Stimulated activated memory B cell treated with anti-CD40 and anti-IgM and Interleukin-4, amounts not matched to agents 10 μg/mL and 1 μg/mL and 100 μg/mL, for 72 hours (primary cell): Measurements from ENCODE around the gene AGT.
"Not testable (repeated sequence)": the region's sequence is repeated elsewhere in the genome, so short reads cannot be mapped to it uniquely, and the experiment has no call there.

ENCODE experiments used
- ATAC-seq: fragments of 150-1000 bp; cut with Tn5 transposase; 2 replicates; pipeline ENCODE4 v1.10.0; 2021
- H3K27ac Mint-ChIP-seq: one replicate; pipeline ENCODE4 v1.8.0; 2022; ENCODE audit warnings: mild to moderate bottlenecking, mixed read lengths
- H3K27me3 Mint-ChIP-seq: one replicate; pipeline ENCODE4 v1.8.0; 2022; ENCODE audit warnings: mixed read lengths
- H3K36me3 Mint-ChIP-seq: one replicate; pipeline ENCODE4 v1.8.0; 2022; ENCODE audit warnings: mixed read lengths
- H3K4me1 Mint-ChIP-seq: one replicate; pipeline ENCODE4 v1.8.0; 2022; ENCODE audit warnings: mixed read lengths
- H3K4me3 Mint-ChIP-seq: one replicate; pipeline ENCODE4 v1.8.0; 2022; ENCODE audit warnings: mild to moderate bottlenecking, moderate library complexity, mixed read lengths
- H3K9me3 Mint-ChIP-seq: one replicate; pipeline ENCODE4 v1.8.0; 2022; ENCODE audit warnings: mixed read lengths

Gene AGT

DNA sequence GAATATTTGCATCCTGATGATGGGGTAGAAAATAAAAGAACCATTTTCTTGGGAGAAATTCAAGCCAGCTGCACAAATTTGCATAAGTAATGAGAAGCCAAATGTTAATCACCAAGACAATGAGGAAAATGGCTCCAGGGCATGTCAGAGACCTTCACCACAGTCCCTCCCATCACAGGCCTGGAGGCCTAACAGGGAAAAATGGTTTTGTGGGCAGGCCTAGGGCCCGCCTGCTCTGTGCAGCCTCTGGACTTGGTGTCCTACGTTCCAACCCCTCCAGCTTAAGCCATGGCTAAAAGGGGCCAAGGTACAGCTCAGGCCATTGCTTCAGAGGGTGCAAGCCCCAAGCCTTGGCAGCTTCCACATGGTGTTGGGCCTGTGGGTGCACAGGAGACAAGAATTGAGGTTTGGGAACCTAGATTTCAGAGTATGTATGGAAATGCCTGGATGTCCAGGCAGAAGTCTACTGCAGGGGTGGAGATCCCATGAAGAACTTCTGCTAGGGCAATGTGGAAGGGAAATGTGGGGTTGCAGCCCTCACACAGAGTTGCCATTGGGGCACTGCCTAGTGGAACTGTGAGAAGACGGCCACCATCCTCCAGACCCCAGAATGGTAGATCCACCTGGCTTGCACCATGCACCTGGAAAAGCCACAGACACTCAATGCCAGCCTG, 8.1 kb upstream of the AGT start:
- H3K4me1 Mint-ChIP-seq, H3K9me3 Mint-ChIP-seq, H3K27ac Mint-ChIP-seq, ATAC-seq, H3K36me3 Mint-ChIP-seq, H3K27me3 Mint-ChIP-seq, H3K4me3 Mint-ChIP-seq: not testable (repeated sequence)

DNA sequence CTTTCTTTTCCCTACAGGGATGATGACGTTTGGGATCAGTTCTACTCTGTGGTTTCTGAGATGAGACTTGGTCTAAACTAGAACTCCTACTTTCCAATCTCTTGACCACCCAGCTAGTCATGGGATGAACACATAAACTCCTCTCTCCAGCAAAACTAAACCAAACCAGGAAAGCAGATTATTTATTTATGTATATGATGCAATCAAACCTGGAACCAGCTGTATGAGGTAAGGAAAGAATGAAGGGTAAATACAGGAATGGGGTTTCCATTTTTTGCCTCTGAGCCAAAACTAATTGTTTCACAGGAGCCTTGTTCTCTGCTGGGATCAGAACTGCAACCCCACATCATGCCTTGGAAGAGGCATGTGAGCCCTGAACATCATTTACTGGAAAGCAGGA, 3.3 kb upstream of the AGT start:
- Mint-ChIP-seq H3K36me3 (no peaks in the 10 kb centered on the region), H3K9me3 (peaks cover 5% of the 10 kb centered on the region), H3K4me3 (no peak overlapping the region), H3K27me3 (peaks cover 23% of the 10 kb centered on the region), H3K27ac (no peak overlapping the region), H3K4me1 (no peaks in the 10 kb centered on the region)
- no peak for ATAC-seq

- not testable (repeated sequence) for H3K4me3 Mint-ChIP-seq, H3K9me3 Mint-ChIP-seq, H3K27ac Mint-ChIP-seq, ATAC-seq, H3K4me1 Mint-ChIP-seq, H3K36me3 Mint-ChIP-seq
- H3K27me3 Mint-ChIP-seq = peaks cover 23% of the 10 kb centered on the region
Measured at GRCh38 chr1:230716453-230716852, 2.5 kb upstream of the AGT start.

DNA sequence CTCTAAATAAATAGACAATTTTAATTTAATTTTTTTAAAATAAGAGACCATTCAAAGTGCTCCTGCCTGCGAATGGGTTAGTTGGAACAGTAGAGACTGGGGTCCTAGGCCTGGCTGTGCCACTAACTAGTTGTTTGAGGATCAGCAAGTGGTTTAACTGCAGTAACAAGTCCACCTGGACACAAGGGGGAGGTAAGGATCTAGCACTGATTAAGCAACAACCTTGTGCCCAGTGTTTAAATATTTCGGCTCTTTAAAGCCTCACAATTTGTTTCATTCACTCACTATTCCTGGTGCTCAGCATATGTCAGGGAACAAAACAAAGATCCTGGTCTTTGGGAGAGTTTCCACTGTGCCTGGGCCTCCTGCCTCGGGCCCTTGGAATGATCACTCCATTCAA, 1.6 kb upstream of the AGT start:
- no peaks in the 10 kb centered on the region for H3K36me3 Mint-ChIP-seq
- H3K4me1 Mint-ChIP-seq = no peaks in the 10 kb centered on the region
- no peak for ATAC-seq
- H3K27me3 Mint-ChIP-seq = peaks cover 23% of the 10 kb centered on the region
- H3K9me3 Mint-ChIP-seq = peaks cover 5% of the 10 kb centered on the region
- no peak overlapping the region for H3K4me3 Mint-ChIP-seq
- no peak overlapping the region for H3K27ac Mint-ChIP-seq

DNA sequence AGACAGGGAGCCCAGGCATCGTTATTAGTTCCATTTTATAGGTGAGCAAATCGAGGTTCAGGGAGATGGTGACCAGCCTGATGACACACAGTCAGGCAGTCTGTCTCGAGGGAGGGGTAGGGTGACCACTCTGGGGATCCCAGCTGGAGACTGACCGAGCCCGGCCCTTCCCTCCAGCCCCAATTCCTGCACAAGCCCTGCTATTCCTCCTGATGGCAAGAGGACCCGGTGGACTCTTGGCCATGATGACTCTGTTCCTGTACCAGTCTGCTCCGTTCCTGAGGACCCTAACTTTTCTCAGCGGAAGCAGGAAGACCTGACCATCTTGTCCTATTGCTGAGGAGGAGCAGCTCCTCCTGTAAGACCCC, 391 bp downstream of the AGT start:
- peaks cover 31% of the 10 kb centered on the region for H3K27me3 Mint-ChIP-seq
- H3K4me1 Mint-ChIP-seq = no peaks in the 10 kb centered on the region
- no peak for ATAC-seq
- no peaks in the 10 kb centered on the region for H3K36me3 Mint-ChIP-seq
- H3K27ac Mint-ChIP-seq = no peak overlapping the region
- H3K4me3 Mint-ChIP-seq = no peak overlapping the region
- H3K9me3 Mint-ChIP-seq = peaks cover 5% of the 10 kb centered on the region

DNA sequence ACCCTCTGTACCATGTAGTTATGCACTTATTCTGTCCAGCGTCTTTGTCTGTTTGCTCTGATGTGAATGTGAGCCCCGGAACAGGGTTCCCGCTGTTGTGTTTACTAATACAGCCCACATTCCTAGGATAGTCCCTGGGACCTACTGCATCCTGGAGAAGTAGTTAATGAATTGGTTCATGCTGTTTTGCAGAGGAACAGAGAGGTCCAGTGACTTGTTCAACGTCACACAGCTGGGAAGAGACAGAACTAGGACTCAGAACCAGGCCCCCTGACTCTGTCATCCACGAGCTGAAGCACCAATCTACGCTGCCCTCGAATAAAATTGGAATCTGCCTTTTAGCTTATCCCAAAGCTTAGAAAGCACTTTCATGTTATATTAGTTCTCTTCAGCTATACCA, 784 bp downstream of the AGT start:
- Mint-ChIP-seq H3K27ac (no peak overlapping the region), H3K36me3 (no peaks in the 10 kb centered on the region), H3K4me1 (no peaks in the 10 kb centered on the region), H3K9me3 (peaks cover 5% of the 10 kb centered on the region), H3K4me3 (no peak overlapping the region), H3K27me3 (peaks cover 35% of the 10 kb centered on the region)
- no peak for ATAC-seq

- H3K36me3 Mint-ChIP-seq = no peaks in the 10 kb centered on the region
- peaks cover 42% of the 10 kb centered on the region for H3K27me3 Mint-ChIP-seq
- H3K9me3 Mint-ChIP-seq = peaks cover 5% of the 10 kb centered on the region
- H3K4me3 Mint-ChIP-seq = no peak overlapping the region
- no peaks in the 10 kb centered on the region for H3K4me1 Mint-ChIP-seq
- H3K27ac Mint-ChIP-seq = no peak overlapping the region
- ATAC-seq = no peak
Measured at GRCh38 chr1:230712470-230712942, 1.4 kb downstream of the AGT start.

DNA sequence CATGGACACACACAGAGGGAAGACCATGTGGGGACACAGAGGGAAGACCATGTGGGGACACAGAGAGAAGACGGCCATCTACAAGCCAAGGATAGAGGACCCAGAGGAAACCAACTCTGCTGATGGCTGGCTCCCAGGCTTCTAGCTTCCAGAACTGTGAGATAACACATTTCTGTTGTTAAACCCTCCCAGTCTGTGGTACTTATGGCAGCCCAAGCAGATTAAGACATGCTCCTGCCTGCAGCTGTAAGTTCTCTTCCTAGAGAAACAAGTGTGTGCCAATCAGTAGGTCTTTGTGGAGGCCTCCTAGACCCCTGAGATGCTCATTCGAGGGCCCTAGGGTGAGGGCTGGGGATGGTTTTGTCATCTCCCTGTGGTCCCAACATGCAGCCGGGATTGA, 2.7 kb downstream of the AGT start:
- no peaks in the 10 kb centered on the region for H3K4me1 Mint-ChIP-seq
- no peak overlapping the region for H3K4me3 Mint-ChIP-seq
- ATAC-seq = no peak
- no peaks in the 10 kb centered on the region for H3K9me3 Mint-ChIP-seq
- H3K36me3 Mint-ChIP-seq = no peaks in the 10 kb centered on the region
- no peak overlapping the region for H3K27ac Mint-ChIP-seq
- H3K27me3 Mint-ChIP-seq = peaks cover 44% of the 10 kb centered on the region

GRCh38 chr1:230710543-230710904, 3.4 kb downstream of the AGT start:
- no peaks in the 10 kb centered on the region for H3K4me1 Mint-ChIP-seq
- no peaks in the 10 kb centered on the region for H3K9me3 Mint-ChIP-seq
- no peak overlapping the region for H3K4me3 Mint-ChIP-seq
- no peaks in the 10 kb centered on the region for H3K36me3 Mint-ChIP-seq
- ATAC-seq = no peak
- H3K27ac Mint-ChIP-seq = no peak overlapping the region
- H3K27me3 Mint-ChIP-seq = peaks cover 44% of the 10 kb centered on the region

GRCh38 chr1:230709619-230710542, 4.0 kb downstream of the AGT start:
- H3K4me3 Mint-ChIP-seq = no peak overlapping the region
- peaks cover 1% of the 10 kb centered on the region for H3K9me3 Mint-ChIP-seq
- no peaks in the 10 kb centered on the region for H3K36me3 Mint-ChIP-seq
- no peak for ATAC-seq
- no peaks in the 10 kb centered on the region for H3K4me1 Mint-ChIP-seq
- H3K27ac Mint-ChIP-seq = no peak overlapping the region
- H3K27me3 Mint-ChIP-seq = peaks cover 44% of the 10 kb centered on the region

GRCh38 chr1:230708631-230709580, 5.0 kb downstream of the AGT start:
- no peak for ATAC-seq
- Mint-ChIP-seq H3K27ac (no peak overlapping the region), H3K36me3 (no peaks in the 10 kb centered on the region), H3K9me3 (peaks cover 2% of the 10 kb centered on the region), H3K27me3 (peaks cover 34% of the 10 kb centered on the region), H3K4me3 (no peak overlapping the region), H3K4me1 (no peaks in the 10 kb centered on the region)

DNA sequence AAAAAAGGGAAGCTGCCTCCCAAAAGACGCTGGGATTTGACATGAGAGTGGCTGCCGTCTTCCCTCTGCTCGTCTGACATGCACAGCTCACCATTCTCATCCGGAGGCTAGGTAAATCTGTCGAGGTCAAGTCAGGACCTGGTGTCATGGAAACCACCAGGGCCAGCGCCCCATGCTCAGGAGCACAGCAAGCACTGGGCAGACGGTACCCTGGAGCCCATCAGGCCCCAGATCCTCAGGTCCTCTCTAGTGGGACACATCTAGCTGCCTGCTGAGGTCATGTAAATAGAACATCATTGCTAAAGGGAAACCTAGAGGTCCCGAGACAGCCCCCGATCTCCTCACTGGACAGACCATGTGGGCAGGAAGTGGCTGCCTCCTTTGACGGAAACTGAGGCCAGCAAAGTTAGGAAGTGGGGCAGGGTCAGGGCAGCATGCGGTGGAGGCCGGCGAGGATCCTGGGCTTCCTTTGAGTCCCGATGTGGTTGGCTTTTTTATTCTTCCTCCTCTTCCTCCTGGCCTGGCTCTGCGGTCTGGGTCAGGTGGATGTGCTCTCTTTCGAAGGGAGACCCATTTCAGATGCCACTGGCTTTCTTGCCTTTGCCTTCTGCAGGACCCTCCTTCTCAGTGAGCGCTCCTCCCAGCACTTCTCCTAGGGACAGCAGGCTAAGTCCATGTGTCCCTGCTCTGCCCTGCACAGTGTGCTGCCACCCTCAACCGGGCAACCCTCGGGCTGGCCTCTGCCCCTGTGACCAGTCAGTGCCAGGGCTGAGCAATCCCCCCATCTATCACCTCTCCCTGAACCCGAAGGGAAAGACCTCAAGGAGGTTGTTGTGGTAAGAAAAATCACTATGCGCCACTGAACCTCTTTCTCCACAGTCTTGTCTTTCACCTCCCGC, 5.9 kb downstream of the AGT start:
- peak; percentile 28 for ATAC-seq
- H3K4me3 Mint-ChIP-seq = no peak overlapping the region
- peaks cover 25% of the 10 kb centered on the region for H3K27me3 Mint-ChIP-seq
- H3K9me3 Mint-ChIP-seq = peaks cover 2% of the 10 kb centered on the region
- H3K36me3 Mint-ChIP-seq = no peaks in the 10 kb centered on the region
- no peaks in the 10 kb centered on the region for H3K4me1 Mint-ChIP-seq
- H3K27ac Mint-ChIP-seq = no peak overlapping the region

DNA sequence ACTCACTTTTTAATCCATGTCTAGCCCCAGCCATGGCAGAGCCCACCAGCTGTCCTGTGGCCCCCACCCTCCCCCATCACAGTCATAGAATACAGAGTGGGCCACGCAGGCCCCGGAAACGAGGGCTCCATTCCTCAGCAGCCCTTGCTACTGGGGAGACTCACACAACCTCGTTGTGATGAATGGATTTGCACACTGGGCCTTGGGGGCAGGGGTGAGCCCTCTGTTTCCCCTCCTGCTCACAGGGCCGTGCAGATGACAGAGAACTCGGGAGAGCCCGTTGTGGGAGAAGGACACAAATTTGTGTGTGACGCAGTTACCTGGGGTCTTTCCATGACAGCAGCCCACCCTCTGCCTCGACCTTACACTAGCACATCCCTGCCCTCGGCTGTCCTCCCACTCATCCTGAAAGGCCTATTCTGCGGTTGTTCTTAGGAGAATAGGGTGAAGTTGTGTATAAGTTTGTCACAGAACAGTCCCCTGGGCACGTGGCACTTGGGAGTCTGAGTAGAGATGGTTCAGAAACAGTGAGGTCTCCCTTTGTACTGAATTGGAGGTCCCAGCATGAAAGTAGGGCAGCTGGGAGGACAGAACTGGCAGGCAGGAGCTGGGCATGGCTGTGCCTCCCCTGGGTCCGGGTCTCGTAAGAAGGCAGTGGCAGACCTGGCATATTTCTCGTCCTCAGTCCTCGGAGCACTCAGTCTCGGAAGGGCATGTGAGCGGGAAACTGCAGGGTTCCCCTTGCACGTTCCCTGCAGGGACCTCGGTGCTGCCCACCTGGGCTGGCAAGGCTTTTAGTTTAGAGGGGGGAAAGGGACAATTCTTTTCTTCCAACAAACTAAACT, 6.8 kb downstream of the AGT start:
- Mint-ChIP-seq H3K4me1 (no peaks in the 10 kb centered on the region), H3K4me3 (no peak overlapping the region), H3K27ac (no peak overlapping the region), H3K9me3 (peaks cover 2% of the 10 kb centered on the region), H3K27me3 (peaks cover 20% of the 10 kb centered on the region), H3K36me3 (no peaks in the 10 kb centered on the region)
- ATAC-seq = no peak
